NCI-H774 (cell line): ENCODE results near the gene LGI4.
"Not testable (repeated sequence)": the region's sequence is repeated elsewhere in the genome, so short reads cannot be mapped to it uniquely, and the experiment has no call there.

Experiments
- DNase-seq: peaks from one replicate; lab custom pipeline; 2025; lab: John Stamatoyannopoulos, UW

Gene LGI4

GRCh38 chr19:35160629-35161433 lies 26.0 kb upstream of the LGI4 start:
- no peak for DNase-seq

- no peak for DNase-seq
These were observed 24.7 kb upstream of the LGI4 start for GRCh38 chr19:35159606-35160005.

- DNase-seq = no peak
These were observed 22.6 kb upstream of the LGI4 start for GRCh38 chr19:35157431-35157830.

DNA sequence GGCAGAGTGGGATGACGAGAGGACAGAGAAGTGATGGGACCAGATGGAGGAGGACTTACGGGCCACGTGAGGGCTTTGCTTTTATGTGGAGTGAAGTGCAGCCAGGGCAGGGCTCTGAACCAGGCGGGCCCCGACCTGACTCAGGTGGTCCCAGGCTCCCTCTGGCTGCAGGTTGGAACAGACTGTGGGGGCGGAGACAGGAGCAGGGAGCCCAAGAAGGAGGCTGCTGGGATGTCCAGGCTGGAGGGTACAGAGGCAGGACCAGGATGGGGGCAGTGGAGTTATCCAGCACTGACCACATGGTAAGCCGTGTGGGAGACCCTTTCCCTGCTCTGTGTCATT lies 21.8 kb upstream of the LGI4 start:
- DNase-seq = no peak

- DNase-seq = no peak
These were observed 21.3 kb upstream of the LGI4 start for GRCh38 chr19:35155981-35156672.

DNA sequence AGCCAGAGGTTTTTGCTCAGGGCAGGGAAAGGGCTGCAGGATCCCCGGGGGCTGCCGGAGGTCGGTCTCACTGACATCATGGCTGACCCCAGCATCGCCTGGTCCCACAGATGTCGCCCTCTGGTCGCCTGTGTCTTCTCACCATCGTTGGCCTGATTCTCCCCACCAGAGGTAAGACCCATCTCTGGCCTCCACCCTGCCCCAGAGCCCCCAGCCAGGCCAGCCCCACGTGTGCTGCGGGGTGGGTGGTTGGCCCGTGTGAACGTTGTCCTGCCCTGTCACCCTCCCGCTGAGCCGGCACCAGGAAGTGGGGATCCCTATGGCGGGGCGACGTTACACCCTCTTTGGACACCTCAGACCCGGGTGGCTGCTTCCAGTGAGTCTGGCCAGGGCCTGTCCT lies 20.6 kb upstream of the LGI4 start:
- DNase-seq = no peak

DNA sequence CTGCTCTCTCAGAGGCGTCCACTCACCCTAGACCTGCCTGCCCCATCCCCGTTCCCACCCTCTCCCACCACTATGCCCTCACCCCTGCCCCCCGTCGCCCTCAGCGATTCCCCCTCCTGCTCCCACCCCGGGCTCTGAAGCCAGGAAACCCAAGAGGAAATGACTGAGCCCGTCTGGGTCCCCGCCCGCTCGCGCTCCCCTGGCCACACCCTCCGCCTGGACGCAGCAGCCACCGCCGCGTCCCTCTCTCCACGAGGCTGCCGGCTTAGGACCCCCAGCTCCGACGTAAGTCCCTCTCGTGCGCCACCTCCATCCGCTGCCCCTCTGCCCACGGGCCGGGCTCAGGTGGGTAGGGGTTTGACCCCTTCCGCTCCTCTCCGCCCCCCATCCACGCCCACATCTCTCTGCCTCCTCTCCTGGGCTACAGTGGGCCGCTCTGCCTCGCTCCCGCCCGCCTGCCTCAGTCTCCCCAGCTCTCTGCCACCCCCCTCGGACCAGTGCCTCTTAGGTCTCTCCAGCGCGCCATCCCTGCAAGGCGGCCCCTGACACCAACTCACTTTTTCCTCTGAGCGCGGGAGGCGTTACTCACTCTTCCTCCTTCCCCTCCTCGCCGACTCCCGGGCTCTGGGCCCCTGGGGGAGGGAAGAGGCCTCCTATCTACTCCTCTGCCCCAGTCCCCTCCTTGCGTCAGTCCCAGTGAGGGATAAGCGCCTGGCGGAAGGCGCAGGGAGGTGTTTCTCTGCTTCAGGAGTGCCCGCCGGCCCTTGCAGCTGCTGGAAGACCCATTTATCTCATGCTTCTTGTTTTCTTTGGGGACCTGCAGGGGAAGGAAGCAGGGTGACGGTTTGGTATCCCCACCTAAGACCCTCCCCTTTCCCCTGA lies 19.9 kb upstream of the LGI4 start, which contains the start of gene FXYD5:
FXYD5 (plus strand) TSS at position 211 of the 882 bp plus-strand sequence. CDS start 816 bp downstream, outside the sequence.
- DNase-seq = no peak

GRCh38 chr19:35153701-35154524 lies 19.1 kb upstream of the LGI4 start:
- no peak for DNase-seq

GRCh38 chr19:35153129-35153522 lies 18.3 kb upstream of the LGI4 start:
- DNase-seq = not testable (repeated sequence)

GRCh38 chr19:35151273-35152065 lies 16.6 kb upstream of the LGI4 start:
- DNase-seq = no peak

- no peak for DNase-seq
These were observed 15.6 kb upstream of the LGI4 start for GRCh38 chr19:35150445-35150844.

GRCh38 chr19:35149463-35149862 lies 14.6 kb upstream of the LGI4 start:
- no peak for DNase-seq

DNA sequence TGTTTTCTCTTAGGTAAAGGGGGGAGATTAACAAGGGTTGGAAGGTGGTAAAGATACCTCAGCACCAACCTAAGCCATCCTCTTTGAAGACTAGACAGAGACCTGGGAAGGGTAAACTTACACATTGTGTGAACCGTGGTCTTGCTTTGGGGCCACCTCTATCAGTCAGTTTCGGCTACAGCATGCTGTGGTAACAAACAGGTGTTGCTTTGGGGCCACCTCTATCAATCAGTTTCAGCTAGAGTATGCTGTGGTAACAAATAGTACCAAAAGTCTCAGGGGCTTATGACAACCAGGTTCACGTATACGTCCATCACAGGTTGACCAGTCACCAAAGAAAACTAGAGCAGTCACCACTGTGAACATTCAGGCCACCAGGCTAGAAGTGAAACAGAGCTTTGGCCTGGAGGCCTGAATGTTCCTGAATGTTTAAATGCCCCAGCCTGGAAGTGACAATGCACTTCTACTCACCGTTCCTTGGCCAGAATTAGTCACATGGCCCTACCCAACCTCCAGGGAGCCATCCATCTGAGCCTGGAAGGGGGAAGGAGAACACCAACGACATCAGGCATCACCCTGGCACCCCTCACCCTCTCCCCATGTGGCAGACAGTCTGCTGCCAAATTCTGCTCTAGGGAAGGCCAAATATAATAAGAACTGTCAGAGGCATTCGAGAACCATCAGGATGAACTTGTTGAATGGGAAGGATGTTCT lies 12.0 kb upstream of the LGI4 start:
- DNase-seq = no peak

DNA sequence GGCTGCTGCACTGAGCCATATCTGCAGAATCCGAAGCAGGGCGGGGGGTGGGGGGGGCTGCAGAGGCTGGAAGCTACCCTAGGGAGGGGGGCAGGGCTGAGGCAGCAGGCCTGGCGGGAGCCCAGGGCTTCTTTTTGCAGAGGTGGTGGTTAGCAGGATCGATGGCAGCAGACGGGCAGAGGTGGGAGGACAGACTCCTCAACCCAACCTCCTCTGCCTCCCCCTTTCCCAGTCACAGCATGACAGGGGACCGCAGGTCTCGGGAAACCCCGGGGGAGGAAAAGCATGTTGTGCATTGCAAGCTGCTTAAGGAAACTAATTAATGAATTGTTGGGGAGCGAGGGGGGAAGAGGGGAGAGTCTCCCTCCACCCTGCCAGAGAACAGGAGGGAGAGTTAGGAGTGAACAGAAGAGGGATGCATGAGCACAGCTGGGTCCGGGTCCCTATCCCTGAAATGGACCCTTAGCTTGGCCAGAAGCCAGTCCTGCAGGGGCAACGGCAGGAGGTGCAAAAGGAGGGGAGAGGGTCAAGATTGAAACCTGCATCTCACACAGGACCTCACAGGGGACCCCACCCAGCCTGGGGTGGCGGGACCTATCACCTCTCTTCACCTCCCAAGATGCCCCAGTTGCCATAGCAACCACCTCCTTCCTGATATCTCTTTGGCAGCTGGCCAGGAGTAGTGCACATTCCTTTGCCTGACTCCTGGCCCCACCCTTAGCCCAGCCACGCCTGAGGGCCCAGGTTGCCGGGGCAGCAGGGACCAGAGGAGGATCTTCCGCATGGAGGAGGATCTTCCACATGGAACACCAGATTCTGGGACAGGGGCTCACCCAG lies 10.0 kb upstream of the LGI4 start:
- no peak for DNase-seq

- DNase-seq = no peak
These were observed 9.4 kb upstream of the LGI4 start for GRCh38 chr19:35144259-35144599.

DNA sequence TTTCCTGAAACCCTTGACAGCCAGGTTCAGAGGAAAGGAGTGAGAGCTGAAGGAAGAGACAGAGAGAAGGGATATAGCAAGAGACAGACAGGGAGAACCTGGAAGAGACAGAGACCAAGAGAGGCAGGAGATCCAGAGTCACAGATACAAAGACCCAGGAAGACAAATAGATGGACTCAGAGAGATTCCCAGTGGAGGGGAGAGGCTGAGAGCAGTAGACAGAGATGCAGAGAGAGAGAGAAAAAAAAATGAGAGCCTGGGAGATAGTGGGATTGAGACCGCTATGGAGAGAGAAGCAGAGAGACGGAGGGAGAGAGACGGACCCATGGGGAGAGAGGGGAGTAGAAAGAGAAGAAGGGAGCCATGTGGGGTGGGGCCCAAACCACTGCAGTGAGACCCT lies 9.0 kb upstream of the LGI4 start:
- no peak for DNase-seq

GRCh38 chr19:35143231-35143715 lies 8.4 kb upstream of the LGI4 start, which contains the start of gene FXYD7:
Gene FXYD7 (plus strand): TSS chr19:35143255. CDS start chr19:35143334, 79 bp downstream.
- no peak for DNase-seq

DNA sequence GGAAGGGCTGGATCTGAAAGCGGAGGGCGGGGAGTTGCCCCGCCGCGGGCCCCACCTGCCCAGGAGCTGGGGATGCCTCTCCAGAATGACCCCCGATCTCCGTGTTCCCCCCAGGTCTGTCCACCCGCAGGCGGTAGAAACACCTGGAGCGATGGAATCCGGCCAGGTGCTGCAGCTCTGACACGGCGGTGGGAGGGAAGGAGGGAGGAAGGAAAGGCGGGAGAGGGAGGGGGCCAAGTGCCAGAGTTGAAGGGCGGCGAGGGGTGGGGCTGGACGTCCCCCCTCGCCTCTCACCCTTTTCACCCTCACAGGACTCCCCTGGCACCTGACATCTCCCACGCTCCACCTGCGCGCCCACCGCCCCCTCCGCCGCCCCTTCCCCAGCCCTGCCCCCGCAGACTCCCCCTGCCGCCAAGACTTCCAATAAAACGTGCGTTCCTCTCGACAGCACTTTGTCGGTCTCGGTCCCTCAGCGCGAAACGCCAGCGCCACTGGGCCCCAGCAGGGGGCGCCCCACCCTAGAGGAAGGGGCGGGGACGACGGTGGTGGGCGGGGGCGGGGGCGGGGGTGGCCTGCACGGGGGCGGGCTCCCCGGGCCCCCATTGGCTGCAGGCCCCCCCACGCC lies 7.9 kb upstream of the LGI4 start:
- DNase-seq = no peak
